SK-N-SH (cell line): ENCODE data around the gene LINGO4. TPM values are rescaled to one million over a fixed set of nuclear protein-coding genes. Genes with fewer than 3 reads are reported as not detected.
A peak's percentile ranks its signal among the peaks of the same experiment; 100 is the strongest.

Source experiments
- CTCF ChIA-PET: fragments of 300-600, 350-600 bp; formaldehyde crosslinking; extraction: SDS; loops from one replicate; lab custom pipeline; 2021; lab: Yijun Ruan, JAX
- POLR2A ChIA-PET: fragments of 350-600 bp; sonication (Branson Sonifier 250); formaldehyde crosslinking; extraction: SDS; loops from one replicate; lab custom pipeline; 2020; ENCODE audit warnings: antibody characterized with exemption, inconsistent platforms; lab: Yijun Ruan, JAX
- DNase-seq: peaks from one replicate; pipeline ENCODE4 v3.0.0; 2012
- H2AFZ ChIP-seq: fragments of 200-600 bp; sonication (generic); 2 replicates; pipeline ENCODE4 v1.8.1; 2016; ENCODE audit warnings: antibody characterized with exemption, mild to moderate bottlenecking, low read depth
- H3F3A ChIP-seq: fragments of 200-600 bp; sonication (generic); replicated peaks from 2 replicates; pipeline ENCODE3; 2016; ENCODE audit warnings: antibody characterized with exemption, mild to moderate bottlenecking; ENCODE audit not compliant: insufficient read depth
- H3K27ac ChIP-seq, 2 experiments: fragments of 200-500 bp in 1 of 2; fragments of 200-600 bp in 1 of 2; sonication (Bioruptor generic) in 1 of 2; sonication (generic), shearing (Covaris generic) in 1 of 2; 2 replicates each; pipeline versions ENCODE4 v1.5.1 to v1.6.1; 2014 to 2016; ENCODE audit warnings: low read depth in 2 of 2, inconsistent platforms in 1 of 2, low read length in 1 of 2, mild to moderate bottlenecking in 1 of 2, mixed read lengths in 1 of 2
- H3K27me3 ChIP-seq: fragments of 200-600 bp; sonication (generic), shearing (Covaris generic); 2 replicates; pipeline ENCODE4 v1.6.1; 2016; ENCODE audit warnings: mixed run types; ENCODE audit not compliant: insufficient read depth
- H3K36me3 ChIP-seq, 2 experiments: fragments of 200-500 bp in 1 of 2; fragments of 200-600 bp in 1 of 2; sonication (Bioruptor generic) in 1 of 2; sonication (generic) in 1 of 2; replicated peaks in 1 of 2; 2 replicates each; pipeline versions ENCODE3 to v1.5.1; 2014 to 2016; ENCODE audit warnings: low read length in 1 of 2, mild to moderate bottlenecking in 1 of 2; ENCODE audit not compliant: insufficient read depth in 2 of 2, control insufficient read depth in 1 of 2
- H3K4me1 ChIP-seq, 2 experiments: fragments of 200-500 bp in 1 of 2; fragments of 200-600 bp in 1 of 2; sonication (Bioruptor generic) in 1 of 2; sonication (generic), shearing (Covaris generic) in 1 of 2; 2 replicates each; pipeline versions ENCODE4 v1.5.1 to v1.6.1; 2014 to 2016; ENCODE audit warnings: low read depth in 1 of 2, low read length in 1 of 2, mixed run types in 1 of 2; ENCODE audit not compliant: insufficient read depth in 2 of 2, control insufficient read depth in 1 of 2
- H3K4me2 ChIP-seq: fragments of 200-600 bp; sonication (generic), shearing (Covaris generic); 2 replicates; pipeline ENCODE4 v1.6.1; 2017; ENCODE audit warnings: mixed run types
- H3K4me3 ChIP-seq, 2 experiments: fragments of 200-500 bp in 1 of 2; fragments of 200-600 bp in 1 of 2; sonication (Bioruptor generic) in 1 of 2; sonication (generic), shearing (Covaris generic) in 1 of 2; 2 replicates each; pipeline versions ENCODE4 v1.5.1 to v1.8.1; 2014 to 2016; ENCODE audit warnings: low read depth in 2 of 2, inconsistent platforms in 1 of 2, low read length in 1 of 2, mild to moderate bottlenecking in 1 of 2, mixed read lengths in 1 of 2, moderate library complexity in 1 of 2
- H3K79me2 ChIP-seq: fragments of 200-600 bp; sonication (generic); 2 replicates; pipeline ENCODE4 v1.8.1; 2017; ENCODE audit warnings: mild to moderate bottlenecking; ENCODE audit not compliant: insufficient read depth
- H3K9ac ChIP-seq: fragments of 200-600 bp; sonication (generic); 2 replicates; pipeline ENCODE4 v1.6.1; 2017; ENCODE audit warnings: mixed run types
- H3K9me2 ChIP-seq: fragments of 200-600 bp; sonication (generic); 2 replicates; pipeline ENCODE4 v1.6.1; 2017; ENCODE audit warnings: mixed run types
- H3K9me3 ChIP-seq: fragments of 200-600 bp; sonication (generic); 2 replicates; pipeline ENCODE4 v1.6.1; 2017; ENCODE audit warnings: mixed run types, mild to moderate bottlenecking, moderate library complexity
- H4K20me1 ChIP-seq: fragments of 200-600 bp; sonication (generic); 2 replicates; pipeline ENCODE4 v1.6.1; 2017; ENCODE audit warnings: mild to moderate bottlenecking, mixed run types; ENCODE audit not compliant: insufficient read depth
- CTCF ChIP-seq: fragments of 200-600 bp; sonication (generic); IDR thresholded peaks from 2 replicates; pipeline ENCODE4 v1.6.1; 2017; ENCODE audit warnings: antibody characterized with exemption, mild to moderate bottlenecking, moderate library complexity
- EZH2phosphoT487 ChIP-seq: fragments of 200-600 bp; sonication (generic); IDR thresholded peaks from 2 replicates; pipeline ENCODE4 v1.6.1; 2017; ENCODE audit warnings: low read depth, mixed run types, mild to moderate bottlenecking, antibody characterized with exemption, moderate library complexity, borderline replicate concordance
- MXI1 ChIP-seq: IDR thresholded peaks from 2 replicates; pipeline ENCODE4 v1.6.1; 2012; ENCODE audit warnings: mild to moderate bottlenecking, low read depth, low read length, improper control_type of control experiment
- NFIC ChIP-seq: IDR thresholded peaks from 2 replicates; pipeline ENCODE4 v1.4.0; 2012; ENCODE audit warnings: borderline replicate concordance
- NRF1 ChIP-seq: IDR thresholded peaks from 2 replicates; pipeline ENCODE4 v1.6.1; 2012; ENCODE audit warnings: low read depth, mild to moderate bottlenecking, low read length
- PBX3 ChIP-seq: IDR thresholded peaks from 2 replicates; pipeline ENCODE4; 2012
- RAD21 ChIP-seq: IDR thresholded peaks from 2 replicates; pipeline ENCODE4 v1.6.1; 2012; ENCODE audit warnings: mild to moderate bottlenecking, low read length
- RXRA ChIP-seq: IDR thresholded peaks from 2 replicates; pipeline ENCODE4 v1.4.0; 2012; ENCODE audit warnings: low read depth, mild to moderate bottlenecking, borderline replicate concordance
- SMC3 ChIP-seq: IDR thresholded peaks from 2 replicates; pipeline ENCODE4 v1.6.1; 2012; ENCODE audit warnings: low read depth, low read length, improper control_type of control experiment
- TAF1 ChIP-seq: IDR thresholded peaks from 2 replicates; pipeline ENCODE4 v1.6.1; 2012; ENCODE audit warnings: low read depth, mild to moderate bottlenecking, low read length, moderate library complexity, borderline replicate concordance
- WGBS: methylation state at CpG from one replicate; pipeline ENCODE4 v1.1.6; 2017; ENCODE audit warnings: low lambda C conversion rate; 5-methylcytosine and 5-hydroxymethylcytosine counted together
- polyA plus RNA-seq, 3 experiments: library from polyadenylated mRNA; depleted of rRNA; stranded (reverse); fragments of >200 nt; gene quantifications; 2 replicates each; pipeline ENCODE4 v1.2.3, GENCODE V29; 2012

Gene LINGO4
- polyA plus RNA-seq, 1 of the 3 experiments (the other 2 are of a cell fraction), result not detected

GRCh38 chr1:151814426-151814825 lies 9.2 kb upstream of the LINGO4 start:
- H3K27me3 ChIP-seq, result peaks cover 18% of the 10 kb centered on the region; the same call in 1 of the 2 replicates
- no peaks in the 10 kb centered on the region for H3K79me2 ChIP-seq
- H3F3A ChIP-seq, result no peaks in the 10 kb centered on the region
- H3K27ac ChIP-seq, result no peak overlapping the region
- DNase-seq, result no peak
- CTCF ChIA-PET, result interaction anchor here (1.2 to 1.4 kb wide), 2 partner anchors 22 to 80 kb away, joined by 3 read pairs; no protein-coding TSS in a partner anchor
- H3K9me3 ChIP-seq, result no peaks in the 10 kb centered on the region
- POLR2A ChIA-PET, result interaction anchor here (0.5 kb wide), 1 partner anchor 49 kb away, joined by 4 read pairs; no protein-coding TSS in a partner anchor
- no peak overlapping the region for H2AFZ ChIP-seq
- no peak overlapping the region for H3K4me3 ChIP-seq
- no peaks in the 10 kb centered on the region for H4K20me1 ChIP-seq
- H3K9me2 ChIP-seq, result no peaks in the 10 kb centered on the region
- H3K9ac ChIP-seq, result no peak overlapping the region
- peaks cover 0 to 8% of the 10 kb centered on the region in 2 experiments; a peak in 1 of 4 replicates for H3K4me1 ChIP-seq
- H3K36me3 ChIP-seq, result no peaks in the 10 kb centered on the region
- WGBS, result 62% methylated on average over 6 of the region's 15 CpGs
- no peak for TF ChIP-seq SMC3
- H3K4me2 ChIP-seq, result no peak overlapping the region

- no peaks in the 10 kb centered on the region for H3K9me3 ChIP-seq
- H3K9ac ChIP-seq, result no peak overlapping the region
- TF ChIP-seq MXI1, result no peak
- peaks cover 18% of the 10 kb centered on the region; the same call in 1 of the 2 replicates for H3K27me3 ChIP-seq
- H3K9me2 ChIP-seq, result no peaks in the 10 kb centered on the region
- CTCF ChIA-PET, result interaction anchor here (0.7 to 1.2 kb wide), 3 partner anchors 10 to 121 kb away, joined by 3 to 4 read pairs (median 3); no protein-coding TSS in a partner anchor
- DNase-seq, result peak; percentile 12
- no peaks in the 10 kb centered on the region for H3F3A ChIP-seq
- no peak overlapping the region for H3K27ac ChIP-seq
- H4K20me1 ChIP-seq, result no peaks in the 10 kb centered on the region
- H3K4me2 ChIP-seq, result no peak overlapping the region
- no peak overlapping the region for H3K4me3 ChIP-seq
- whole genome bisulfite sequencing, result 82% methylated on average over 6 of the region's 12 CpGs
- no peaks in the 10 kb centered on the region for H3K79me2 ChIP-seq
- POLR2A ChIA-PET, result no interaction called here
- no peaks in the 10 kb centered on the region for H3K36me3 ChIP-seq
- H2AFZ ChIP-seq, result no peak overlapping the region
- no peaks in the 10 kb centered on the region; a peak in 1 of 4 replicates for H3K4me1 ChIP-seq
These were observed 8.2 kb upstream of the LINGO4 start for GRCh38 chr1:151813271-151813977.

GRCh38 chr1:151811181-151811580 lies 6.0 kb upstream of the LINGO4 start:
- H3K4me2 ChIP-seq, result no peak overlapping the region
- no peaks in the 10 kb centered on the region for H3K9me3 ChIP-seq
- POLR2A ChIA-PET, result no interaction called here
- H3K36me3 ChIP-seq, result no peaks in the 10 kb centered on the region
- peaks cover 0 to 17% of the 10 kb centered on the region in 2 experiments; a peak in 1 of 4 replicates for H3K4me1 ChIP-seq
- H3K4me3 ChIP-seq, result no peak overlapping the region
- no peaks in the 10 kb centered on the region for H4K20me1 ChIP-seq
- H3K79me2 ChIP-seq, result no peaks in the 10 kb centered on the region
- H3K27me3 ChIP-seq, result peaks cover 21% of the 10 kb centered on the region; the same call in 1 of the 2 replicates
- TF ChIP-seq TAF1 (no peak), CTCF (no peak), RXRA (no peak), EZH2phosphoT487 (no peak), NFIC (no peak), NRF1 (no peak), RAD21 (no peak), PBX3 (no peak)
- no peak overlapping the region for H3K27ac ChIP-seq
- DNase-seq, result peak; percentile 4
- 85% methylated on average over 9 of the region's 9 CpGs for WGBS
- H3K9me2 ChIP-seq, result no peaks in the 10 kb centered on the region
- CTCF ChIA-PET, result interaction anchor here (0.9 to 1.6 kb wide), 5 partner anchors 10 to 217 kb away, joined by 3 to 8 read pairs (median 3); no protein-coding TSS in a partner anchor
- no peak overlapping the region for H3K9ac ChIP-seq
- no peak overlapping the region for H2AFZ ChIP-seq
- H3F3A ChIP-seq, result no peaks in the 10 kb centered on the region
